ENCODE data around the gene CELF4. TPM values are rescaled to one million over a fixed set of nuclear protein-coding genes. Genes with fewer than 3 reads are reported as not detected.

CELF4 gene
- total RNA-seq, 1 experiment from 2014 or later = 0.11 TPM

GRCh38 chr18:37546272-37546537, 19.4 kb downstream of the CELF4 start:
- H3K36me3 ChIP-seq (ENCODE audit: control insufficient read depth, insufficient read depth, low read length) = no peaks in the 10 kb centered on the region
- Mint-ChIP-seq H3K27me3 (ENCODE audit: insufficient read depth, unreplicated experiment) (peaks cover 26% of the 10 kb centered on the region), H3K27ac (ENCODE audit: unreplicated experiment) (no peak overlapping the region), H3K36me3 (ENCODE audit: insufficient read depth, unreplicated experiment) (no peaks in the 10 kb centered on the region), H3K4me3 (ENCODE audit: unreplicated experiment) (no peak overlapping the region), H3K9me3 (ENCODE audit: unreplicated experiment) (no peaks in the 10 kb centered on the region), H3K4me1 (ENCODE audit: low read depth, unreplicated experiment) (no peaks in the 10 kb centered on the region)
- BruUV-seq (replicated peaks) = no TSS peak
- H3K9me3 ChIP-seq = no peaks in the 10 kb centered on the region
- H3K4me1 ChIP-seq = no peaks in the 10 kb centered on the region
- no peak overlapping the region for H3K4me3 ChIP-seq (ENCODE audit: low read depth, low read length)
- no peak for DNase-seq
- ChIA-PET POLR2A (no interaction called here), CTCF (no interaction called here)
- intact Hi-C loops (cut with micrococcal nuclease; ENCODE audit: unreplicated experiment) = no loop called here
- TF ChIP-seq, protein P1, sequence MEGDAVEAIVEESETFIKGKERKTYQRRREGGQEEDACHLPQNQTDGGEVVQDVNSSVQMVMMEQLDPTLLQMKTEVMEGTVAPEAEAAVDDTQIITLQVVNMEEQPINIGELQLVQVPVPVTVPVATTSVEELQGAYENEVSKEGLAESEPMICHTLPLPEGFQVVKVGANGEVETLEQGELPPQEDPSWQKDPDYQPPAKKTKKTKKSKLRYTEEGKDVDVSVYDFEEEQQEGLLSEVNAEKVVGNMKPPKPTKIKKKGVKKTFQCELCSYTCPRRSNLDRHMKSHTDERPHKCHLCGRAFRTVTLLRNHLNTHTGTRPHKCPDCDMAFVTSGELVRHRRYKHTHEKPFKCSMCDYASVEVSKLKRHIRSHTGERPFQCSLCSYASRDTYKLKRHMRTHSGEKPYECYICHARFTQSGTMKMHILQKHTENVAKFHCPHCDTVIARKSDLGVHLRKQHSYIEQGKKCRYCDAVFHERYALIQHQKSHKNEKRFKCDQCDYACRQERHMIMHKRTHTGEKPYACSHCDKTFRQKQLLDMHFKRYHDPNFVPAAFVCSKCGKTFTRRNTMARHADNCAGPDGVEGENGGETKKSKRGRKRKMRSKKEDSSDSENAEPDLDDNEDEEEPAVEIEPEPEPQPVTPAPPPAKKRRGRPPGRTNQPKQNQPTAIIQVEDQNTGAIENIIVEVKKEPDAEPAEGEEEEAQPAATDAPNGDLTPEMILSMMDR (IDR thresholded peaks at IDR 0.05; ENCODE audit: insufficient read depth in 1 of 2, low read depth in 1 of 2, low read length in 1 of 2, severe bottlenecking in 1 of 2, unreplicated experiment in 1 of 2) = no peak
- H3K27me3 ChIP-seq (replicated peaks; ENCODE audit: control insufficient read depth, insufficient read depth, low read length) = no peaks in the 10 kb centered on the region

GRCh38 chr18:37545461-37546271, 19.9 kb downstream of the CELF4 start:
- no TSS peak for BruUV-seq (replicated peaks)
- Mint-ChIP-seq H3K4me1 (ENCODE audit: low read depth, unreplicated experiment) (no peaks in the 10 kb centered on the region), H3K27me3 (ENCODE audit: insufficient read depth, unreplicated experiment) (peaks cover 28% of the 10 kb centered on the region), H3K27ac (ENCODE audit: unreplicated experiment) (no peak overlapping the region), H3K36me3 (ENCODE audit: insufficient read depth, unreplicated experiment) (no peaks in the 10 kb centered on the region), H3K9me3 (ENCODE audit: unreplicated experiment) (no peaks in the 10 kb centered on the region), H3K4me3 (ENCODE audit: unreplicated experiment) (no peak overlapping the region)
- ChIA-PET CTCF (no interaction called here), POLR2A (no interaction called here)
- H3K4me1 ChIP-seq = no peaks in the 10 kb centered on the region
- H3K36me3 ChIP-seq (ENCODE audit: control insufficient read depth, insufficient read depth, low read length) = no peaks in the 10 kb centered on the region
- no peak for DNase-seq
- no peaks in the 10 kb centered on the region for H3K27me3 ChIP-seq (replicated peaks; ENCODE audit: control insufficient read depth, insufficient read depth, low read length)
- TF ChIP-seq, protein P1 (IDR thresholded peaks at IDR 0.05; ENCODE audit: insufficient read depth in 1 of 2, low read depth in 1 of 2, low read length in 1 of 2, severe bottlenecking in 1 of 2, unreplicated experiment in 1 of 2) = no peak
- H3K9me3 ChIP-seq = no peaks in the 10 kb centered on the region
- H3K4me3 ChIP-seq (ENCODE audit: low read depth, low read length) = no peak overlapping the region
- intact Hi-C loops (cut with micrococcal nuclease; ENCODE audit: unreplicated experiment) = no loop called here

DNA sequence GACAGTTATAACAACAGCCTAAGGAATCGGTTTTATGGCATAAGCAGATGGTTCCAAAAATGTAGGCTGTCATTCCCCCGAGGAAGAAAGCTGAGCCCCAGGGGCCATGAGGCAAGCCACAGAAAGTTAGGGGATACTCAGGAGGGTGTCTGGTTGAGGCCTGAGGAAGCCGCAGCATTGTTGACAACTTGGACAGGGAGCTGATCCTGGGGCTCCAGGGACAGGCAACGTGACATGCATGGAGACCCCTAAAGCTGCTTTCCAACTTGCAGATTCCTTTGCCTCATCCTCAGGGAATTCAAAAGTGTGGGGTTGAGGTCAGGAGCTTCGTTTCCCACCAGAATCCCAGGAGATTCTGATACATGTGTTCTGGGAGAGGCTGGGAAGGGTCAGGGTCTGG, 20.9 kb downstream of the CELF4 start:
- H3K36me3 Mint-ChIP-seq (ENCODE audit: insufficient read depth, unreplicated experiment) = no peaks in the 10 kb centered on the region
- no peak overlapping the region for H3K4me3 ChIP-seq (ENCODE audit: low read depth, low read length)
- no peak for DNase-seq
- H3K27me3 ChIP-seq (replicated peaks; ENCODE audit: control insufficient read depth, insufficient read depth, low read length) = no peaks in the 10 kb centered on the region
- no peaks in the 10 kb centered on the region for H3K9me3 ChIP-seq
- intact Hi-C loops (cut with micrococcal nuclease; ENCODE audit: unreplicated experiment) = no loop called here
- H3K27ac Mint-ChIP-seq (ENCODE audit: unreplicated experiment) = no peak overlapping the region
- H3K27me3 Mint-ChIP-seq (ENCODE audit: insufficient read depth, unreplicated experiment) = peaks cover 28% of the 10 kb centered on the region
- TF ChIP-seq, protein P1 (IDR thresholded peaks at IDR 0.05; ENCODE audit: insufficient read depth in 1 of 2, low read depth in 1 of 2, low read length in 1 of 2, severe bottlenecking in 1 of 2, unreplicated experiment in 1 of 2) = no peak
- H3K36me3 ChIP-seq (ENCODE audit: control insufficient read depth, insufficient read depth, low read length) = no peaks in the 10 kb centered on the region
- H3K4me3 Mint-ChIP-seq (ENCODE audit: unreplicated experiment) = no peak overlapping the region
- H3K4me1 ChIP-seq = no peaks in the 10 kb centered on the region
- ChIA-PET CTCF (no interaction called here), POLR2A (no interaction called here)
- no peaks in the 10 kb centered on the region for H3K4me1 Mint-ChIP-seq (ENCODE audit: low read depth, unreplicated experiment)
- H3K9me3 Mint-ChIP-seq (ENCODE audit: unreplicated experiment) = no peaks in the 10 kb centered on the region
- no TSS peak for BruUV-seq (replicated peaks)
